Activated CD8-positive, alpha-beta memory T cell treated with anti-CD3 and anti-CD28 coated beads for 4 hours (primary cell): Measurements from ENCODE around the gene PHB1.
"Not testable (repeated sequence)": the region's sequence is repeated elsewhere in the genome, so short reads cannot be mapped to it uniquely, and the experiment has no call there.

Experiments used
- DNase-seq, 2 donors: peaks; one replicate each; pipeline ENCODE4 v3.0.0-alpha.2; 2020; ENCODE audit warnings: low read depth in 2 of 2

Gene PHB1

GRCh38 chr17:49381033-49381432 lies 33.6 kb downstream of the PHB1 start:
- no peak for DNase-seq

GRCh38 chr17:49379926-49380325 lies 34.8 kb downstream of the PHB1 start:
- no peak for DNase-seq

- no peak for DNase-seq
Measured at GRCh38 chr17:49378311-49378710, 36.4 kb downstream of the PHB1 start.

GRCh38 chr17:49375544-49375943 lies 39.1 kb downstream of the PHB1 start:
- DNase-seq = no peak

GRCh38 chr17:49373115-49373514 lies 41.6 kb downstream of the PHB1 start:
- no peak for DNase-seq

GRCh38 chr17:49372425-49372824 lies 42.3 kb downstream of the PHB1 start:
- no peak for DNase-seq

- DNase-seq = no peak
Measured at GRCh38 chr17:49370971-49371834, 43.5 kb downstream of the PHB1 start.

- DNase-seq = no peak
Measured at GRCh38 chr17:49369760-49370159, 44.9 kb downstream of the PHB1 start.

GRCh38 chr17:49369089-49369488 lies 45.6 kb downstream of the PHB1 start:
- DNase-seq = no peak

GRCh38 chr17:49365667-49366066 lies 49.0 kb downstream of the PHB1 start:
- DNase-seq = no peak

- not testable (repeated sequence) for DNase-seq
Measured at GRCh38 chr17:49365126-49365525, 49.6 kb downstream of the PHB1 start.

GRCh38 chr17:49364119-49364518 lies 50.6 kb downstream of the PHB1 start:
- no peak for DNase-seq

GRCh38 chr17:49363251-49363650 lies 51.4 kb downstream of the PHB1 start:
- no peak for DNase-seq

- no peak for DNase-seq
Measured at GRCh38 chr17:49362723-49363117, 52.0 kb downstream of the PHB1 start.

GRCh38 chr17:49361902-49362722 lies 52.6 kb downstream of the PHB1 start, which contains the start of gene ZNF652:
Gene ZNF652, minus strand, starts transcription at chr17:49362250. Its CDS starts 44,525 bp downstream, at chr17:49317725.
- DNase-seq = peak; percentile 83 to 90

- DNase-seq = peak; percentile 67 to 70
Measured at GRCh38 chr17:49361129-49361901, 53.4 kb downstream of the PHB1 start.

GRCh38 chr17:49360796-49361128 lies 53.9 kb downstream of the PHB1 start:
- peak; percentile 24 to 25 for DNase-seq

GRCh38 chr17:49359990-49360795 lies 54.5 kb downstream of the PHB1 start:
- DNase-seq = no peak

- DNase-seq = no peak
Measured at GRCh38 chr17:49358641-49359247, 55.9 kb downstream of the PHB1 start.

- DNase-seq = no peak
Measured at GRCh38 chr17:49357516-49357915, 57.2 kb downstream of the PHB1 start.

- DNase-seq = no peak
Measured at GRCh38 chr17:49356320-49356719, 58.4 kb downstream of the PHB1 start.
